Amniotic epithelial cell (primary cell): ENCODE measurements around the gene TREX2.
"Not testable (repeated sequence)": the region's sequence is repeated elsewhere in the genome, so short reads cannot be mapped to it uniquely, and the experiment has no call there.

ENCODE experiments used
- DNase-seq: peaks from one replicate; pipeline ENCODE4 v3.0.0-alpha.2; 2010; ENCODE audit warnings: low read depth

The TREX2 gene

DNA sequence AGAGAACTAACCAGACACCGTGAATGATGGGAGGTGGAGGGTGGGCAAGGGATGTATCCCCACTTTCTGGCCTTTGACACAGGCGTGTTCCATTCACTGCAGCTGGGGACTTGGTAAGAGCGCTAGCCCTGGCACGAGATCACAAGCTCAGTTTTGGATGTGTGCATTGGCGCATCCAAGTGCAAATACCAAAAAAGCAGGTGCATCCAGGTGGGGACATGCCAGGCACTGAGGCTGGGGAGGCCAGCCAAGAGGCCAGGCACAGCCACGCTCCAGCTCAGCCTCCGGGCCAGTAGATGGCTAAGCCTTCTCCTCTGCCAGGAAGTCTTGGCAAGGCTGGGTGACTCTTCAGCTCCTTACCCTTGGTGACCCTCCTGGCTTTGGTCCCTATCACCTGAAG is 39.0 kb downstream of the TREX2 start:
- DNase-seq: no peak

- no peak for DNase-seq
These were observed 39.8 kb downstream of the TREX2 start for GRCh38 chrX:153406011-153406410.

GRCh38 chrX:153405426-153405825 is 40.4 kb downstream of the TREX2 start:
- DNase-seq: no peak

GRCh38 chrX:153404333-153404732 is 41.5 kb downstream of the TREX2 start:
- DNase-seq: not testable (repeated sequence)

GRCh38 chrX:153401133-153401764 is 44.6 kb downstream of the TREX2 start, which contains the start of gene PNMA6E:
Gene PNMA6E, minus strand, starts transcription at chrX:153401350. Its CDS starts 2,501 bp downstream, at chrX:153398849.
- DNase-seq: no peak

DNA sequence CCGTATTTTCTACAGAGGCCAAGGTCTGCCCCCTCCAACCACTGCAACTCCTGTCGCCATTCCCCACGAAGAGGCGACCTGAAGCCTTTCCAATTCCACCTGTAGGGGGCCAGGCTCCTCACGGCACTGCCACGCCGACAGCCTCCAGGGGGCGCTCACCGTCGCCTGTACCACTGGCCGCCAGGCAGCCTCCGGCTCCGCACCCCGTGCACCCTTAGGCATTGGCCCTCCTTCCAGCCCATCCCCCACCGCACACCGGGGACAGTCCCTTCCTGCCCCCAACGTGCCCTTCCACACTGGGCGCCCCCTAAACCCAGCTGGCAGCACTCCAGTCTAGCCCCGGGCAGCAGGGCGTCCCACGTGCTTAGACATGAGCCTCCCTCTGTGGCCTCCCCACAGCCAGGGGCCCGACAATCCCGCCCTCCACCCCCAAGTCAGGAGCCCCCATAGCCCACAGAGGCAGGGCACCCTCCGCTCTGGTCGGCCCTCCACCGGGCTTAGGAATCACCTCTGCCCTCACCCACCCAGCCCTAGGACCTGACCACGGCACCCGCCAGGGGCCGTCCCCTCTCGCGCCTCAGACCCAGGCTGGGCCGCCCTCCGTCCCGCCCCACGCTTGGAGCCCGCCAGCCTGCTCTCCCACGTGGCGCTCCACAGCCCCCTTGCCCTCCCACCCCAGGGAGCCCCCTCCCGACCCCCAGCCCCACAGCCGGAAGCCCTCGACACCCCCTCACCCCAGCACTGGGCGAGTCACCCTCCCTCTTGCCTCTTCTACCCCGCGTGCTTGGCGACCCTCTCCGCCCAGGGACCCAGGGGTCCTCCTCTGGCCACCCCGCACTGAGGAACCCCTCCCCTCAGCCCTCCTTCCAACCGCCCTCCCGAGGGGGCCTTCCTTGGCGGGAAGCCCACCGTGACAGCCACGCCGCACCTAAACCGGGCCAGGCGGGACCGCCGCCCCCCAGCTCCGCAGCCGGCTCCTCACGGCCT is 45.4 kb downstream of the TREX2 start:
- DNase-seq: no peak

GRCh38 chrX:153398275-153398960 is 47.4 kb downstream of the TREX2 start:
- no peak for DNase-seq

DNA sequence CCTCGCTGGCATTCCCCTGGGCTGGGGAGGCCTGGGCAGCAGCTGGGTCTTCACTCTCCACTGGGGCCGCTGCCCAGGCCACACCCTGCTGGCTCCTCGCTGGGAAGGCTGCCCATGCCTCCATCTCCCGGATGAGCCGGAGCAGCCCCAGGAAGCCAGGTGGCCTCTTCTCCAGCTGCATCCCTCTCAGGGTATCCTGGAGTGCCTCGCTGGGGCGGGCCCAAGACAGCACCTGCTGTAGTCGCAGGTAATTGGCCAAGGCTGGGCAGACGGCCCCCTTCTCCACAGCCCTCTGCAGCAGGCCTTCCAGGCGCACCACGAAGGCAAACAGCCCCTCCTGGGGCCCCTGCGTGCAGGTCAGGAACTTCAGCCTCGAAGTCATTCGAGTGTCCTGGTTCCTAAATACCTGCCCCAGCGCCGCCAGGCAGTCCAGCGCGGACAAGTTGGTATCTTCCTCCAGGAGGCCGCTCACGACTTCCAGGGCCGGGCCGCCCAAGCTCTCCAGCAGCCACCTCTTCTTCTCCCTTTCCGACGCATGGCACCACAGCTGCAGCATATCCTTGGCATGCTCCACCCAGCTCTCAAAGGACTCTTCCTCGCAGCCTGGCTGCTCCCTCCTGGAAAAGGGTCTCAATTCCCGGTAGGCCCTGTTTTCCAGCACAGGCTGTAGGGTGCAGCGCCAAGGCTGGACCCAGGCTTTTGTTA is 48.4 kb downstream of the TREX2 start:
- no peak for DNase-seq

- no peak for DNase-seq
These were observed 49.3 kb downstream of the TREX2 start for GRCh38 chrX:153396320-153397195.

GRCh38 chrX:153395613-153396319 is 50.1 kb downstream of the TREX2 start:
- DNase-seq: no peak

- no peak for DNase-seq
These were observed 51.2 kb downstream of the TREX2 start for GRCh38 chrX:153394612-153395011.
